Caki2 (cell line): ENCODE data around the gene ISLR2. TPM values are rescaled to one million over a fixed set of nuclear protein-coding genes. Genes with fewer than 3 reads are reported as not detected.
A peak's percentile ranks its signal among the peaks of the same experiment; 100 is the strongest.
"Not testable (repeated sequence)": the region's sequence is repeated elsewhere in the genome, so short reads cannot be mapped to it uniquely, and the experiment has no call there.

Experiments used
- DNase-seq: peaks from one replicate; pipeline ENCODE4 v3.0.0-alpha.2; 2015; ENCODE audit warnings: low read depth
- in situ Hi-C: cut with HindIII; loops from 2 replicates; pipeline ENCODE4 v1.10.0; 2016; ENCODE audit warnings: low sequenced_read_pairs, low pct_unique_long_range_greater_than_20kb, mixed read lengths
- total RNA-seq: library from RNA; depleted of rRNA; stranded (reverse); fragments of >200 nt; shearing (Covaris generic); gene quantifications from 2 replicates; pipeline ENCODE4 v1.2.3, GENCODE V29; 2014; ENCODE audit warnings: low replicate concordance; rRNA removed

The ISLR2 gene
- total RNA-seq = 0.23 and 1.4 TPM in 2 replicates

- no peak for DNase-seq
- in situ Hi-C loops = no loop called here
Observed at GRCh38 chr15:74130155-74130848, at the start of gene ISLR2. TSS of gene ISLR2 (plus strand) at chr15:74130586. CDS start at chr15:74132755, 2,169 bp downstream.

DNA sequence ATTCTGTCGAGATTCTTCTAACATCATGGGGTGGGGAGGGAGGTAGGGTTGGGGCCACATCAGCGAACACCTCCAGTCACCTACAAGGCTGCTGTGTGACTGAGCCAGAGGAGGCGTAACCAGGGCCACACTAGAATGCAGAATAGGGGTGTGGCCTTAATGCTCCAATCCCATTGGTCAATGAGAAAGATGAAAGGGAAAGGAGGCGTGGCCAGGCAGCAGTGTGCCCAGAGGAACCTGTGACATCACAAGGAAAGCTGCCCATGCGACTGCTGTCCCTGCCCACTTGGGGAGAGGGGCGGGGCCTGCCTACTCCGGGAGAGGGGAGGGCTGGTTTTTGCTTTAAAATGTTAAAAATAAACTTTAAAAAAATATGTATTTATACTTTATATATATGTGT is 47.9 kb upstream of the ISLR2 start, which contains the start of gene GOLGA6A:
Gene GOLGA6A (minus strand): TSS at position 101 of the 400 bp plus-strand sequence. CDS start 41 bp downstream, at position 60.
- DNase-seq, in situ Hi-C loops: not testable (repeated sequence)

DNA sequence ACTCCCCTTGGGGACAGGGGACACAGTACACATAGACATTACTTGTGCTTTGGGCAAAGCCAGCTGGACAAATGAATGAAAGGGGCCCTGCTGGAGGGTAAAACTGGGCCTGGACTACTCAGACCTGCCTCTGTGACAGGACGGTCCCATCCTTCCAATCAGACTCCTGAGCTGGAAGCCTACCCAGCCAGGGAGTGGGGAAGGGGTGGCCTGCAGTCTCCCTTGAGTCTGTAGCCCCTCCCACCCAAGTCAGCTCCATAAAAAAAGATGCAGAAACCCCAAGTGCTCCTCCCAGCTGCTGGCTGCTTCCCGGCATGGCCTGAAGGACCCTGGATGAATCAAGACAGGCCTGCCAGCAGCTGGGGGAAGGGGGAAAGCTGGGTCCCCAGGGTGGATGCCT is 35.8 kb upstream of the ISLR2 start:
- in situ Hi-C loops, DNase-seq: not testable (repeated sequence)

DNA sequence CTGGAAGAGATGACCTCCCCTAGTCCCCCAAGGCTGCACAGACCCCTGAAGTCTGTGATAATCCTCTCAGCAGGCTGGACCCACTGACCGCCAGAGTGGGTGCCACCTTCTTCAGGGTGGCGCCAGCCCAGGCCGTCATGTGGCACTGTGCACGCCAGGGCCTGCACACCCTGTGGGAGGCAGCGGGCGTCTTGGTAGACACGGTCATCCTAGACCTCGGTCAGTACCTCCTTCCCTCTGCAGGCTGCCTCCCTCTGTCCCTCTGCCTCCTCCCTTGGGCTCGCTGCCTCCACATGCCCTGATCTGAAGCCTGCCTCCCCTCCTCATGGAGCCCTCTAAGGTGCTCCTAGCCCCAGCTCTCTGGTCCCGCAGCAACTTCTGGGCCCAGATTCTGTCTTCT is 34.8 kb upstream of the ISLR2 start:
- in situ Hi-C loops, DNase-seq: not testable (repeated sequence)

DNA sequence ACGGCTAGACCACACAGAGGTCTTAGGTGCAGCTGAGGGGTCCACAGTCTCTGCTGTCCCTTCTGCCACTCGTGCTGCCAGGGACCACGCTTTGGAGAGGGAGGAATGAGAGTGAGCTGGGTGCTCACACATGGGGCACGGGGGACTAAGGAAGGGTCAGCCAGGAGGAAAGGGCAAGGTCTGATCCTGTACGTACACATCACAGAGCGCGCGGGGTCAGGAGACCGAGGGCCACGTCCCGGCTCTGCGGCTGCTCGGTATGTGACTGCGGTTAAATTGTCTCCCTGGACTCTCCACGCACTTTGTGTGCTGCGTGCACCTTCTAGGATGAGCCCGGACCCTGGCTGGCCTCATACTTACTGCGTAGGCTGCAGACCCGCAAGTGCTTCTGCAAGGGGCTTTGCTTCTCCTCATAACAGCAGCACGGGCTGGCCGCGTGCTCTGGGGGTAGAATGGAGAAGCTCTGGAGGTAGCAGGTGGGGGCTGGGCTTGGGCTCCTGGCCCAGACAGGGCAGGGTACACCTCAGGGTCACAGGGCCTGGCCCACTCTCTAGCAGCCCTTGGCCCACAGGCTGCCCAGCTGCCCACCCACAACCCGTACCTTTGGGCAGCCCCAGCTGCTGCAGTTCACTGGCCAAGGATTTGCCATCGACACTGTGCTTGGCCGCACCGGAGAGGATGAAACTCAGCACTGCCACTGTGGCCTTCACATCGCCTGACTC is 33.5 kb upstream of the ISLR2 start:
- DNase-seq, in situ Hi-C loops: not testable (repeated sequence)

- in situ Hi-C loops = not testable (repeated sequence)
- DNase-seq = peak; percentile 91
Observed at GRCh38 chr15:74099963-74100733, 30.2 kb upstream of the ISLR2 start.

- no peak for DNase-seq
- in situ Hi-C loops = no loop called here
Observed at GRCh38 chr15:74108111-74108510, 22.3 kb upstream of the ISLR2 start.

- in situ Hi-C loops, DNase-seq: not testable (repeated sequence)
Observed at GRCh38 chr15:74108611-74109010, 21.8 kb upstream of the ISLR2 start.

GRCh38 chr15:74109713-74110112 is 20.7 kb upstream of the ISLR2 start:
- in situ Hi-C loops = no loop called here
- DNase-seq = no peak

- no peak for DNase-seq
- in situ Hi-C loops = no loop called here
Observed at GRCh38 chr15:74120426-74120825, 10.0 kb upstream of the ISLR2 start.

GRCh38 chr15:74121039-74121438 is 9.3 kb upstream of the ISLR2 start:
- DNase-seq = no peak
- in situ Hi-C loops = no loop called here

- no peak for DNase-seq
- in situ Hi-C loops = no loop called here
Observed at GRCh38 chr15:74121858-74122257, 8.5 kb upstream of the ISLR2 start.

DNA sequence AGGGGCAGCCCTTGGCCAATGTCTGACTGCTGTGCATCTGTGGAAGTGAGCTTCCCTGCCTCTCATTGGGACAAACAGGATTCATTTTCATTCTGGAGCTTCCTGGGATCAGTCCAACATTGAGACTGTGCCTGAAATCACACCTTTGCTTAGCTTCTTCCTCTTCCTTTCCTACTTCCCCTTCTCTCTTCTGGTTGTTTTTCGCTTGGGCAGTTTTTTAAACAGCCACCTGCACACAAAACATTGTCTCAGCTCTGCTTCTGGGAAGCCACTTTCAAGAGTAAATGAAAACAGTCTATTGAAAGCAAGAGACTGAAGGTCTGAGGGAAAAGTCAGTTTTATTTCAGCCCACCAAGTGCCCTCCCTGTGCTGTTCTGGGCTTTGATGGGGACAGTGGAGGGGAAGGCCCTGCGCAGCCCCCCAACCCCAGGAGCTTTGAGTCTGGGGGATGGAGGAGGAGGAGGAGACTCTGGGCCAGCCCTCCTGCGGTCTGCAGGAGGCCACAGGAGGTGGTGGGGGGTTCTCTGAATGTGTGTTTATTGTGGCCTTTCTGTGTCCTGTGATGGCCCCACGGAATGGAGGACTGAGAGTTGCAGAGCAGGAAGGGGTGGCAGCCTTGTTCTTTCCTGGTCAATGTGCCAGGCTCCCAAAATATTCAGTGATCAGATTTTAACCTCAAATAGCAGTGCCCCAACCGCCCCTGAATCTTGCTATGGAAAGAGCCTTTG is 7.8 kb upstream of the ISLR2 start:
- in situ Hi-C loops = no loop called here
- no peak for DNase-seq

DNA sequence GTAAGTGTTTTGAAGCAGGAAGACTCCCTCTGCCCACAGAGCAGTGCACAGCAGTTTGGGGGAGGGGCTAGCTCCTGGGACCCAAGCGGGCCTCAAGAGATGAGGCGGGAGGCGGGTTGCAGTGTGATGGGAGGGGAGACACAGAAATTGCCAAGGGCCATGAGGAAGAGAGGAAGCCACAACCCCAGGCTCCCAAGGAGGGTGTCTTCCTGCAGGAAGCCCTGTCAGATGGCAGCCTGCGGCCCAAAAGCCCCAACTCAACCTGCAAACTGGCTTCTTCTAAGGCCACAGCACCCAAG is 7.3 kb upstream of the ISLR2 start:
- in situ Hi-C loops = no loop called here
- no peak for DNase-seq

DNA sequence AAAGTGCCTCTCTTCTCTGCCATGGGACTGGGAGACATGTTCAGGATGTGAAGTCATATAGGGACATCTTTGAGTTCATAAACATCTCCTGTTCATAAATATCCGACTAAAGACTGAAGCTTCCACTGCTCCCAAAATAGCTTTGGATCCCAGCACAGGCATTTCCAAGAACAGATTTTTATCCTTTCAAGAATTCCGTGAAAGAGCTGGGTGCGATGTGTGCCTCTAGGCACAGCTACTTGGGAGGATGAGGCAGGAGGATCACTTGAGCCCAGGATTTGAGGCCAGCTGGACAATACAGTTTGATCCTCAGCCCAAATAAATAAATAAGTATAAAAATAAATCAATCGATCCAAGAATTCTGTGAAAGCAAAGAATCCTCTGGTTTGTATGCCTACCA is 6.7 kb upstream of the ISLR2 start:
- in situ Hi-C loops = no loop called here
- DNase-seq = no peak

DNA sequence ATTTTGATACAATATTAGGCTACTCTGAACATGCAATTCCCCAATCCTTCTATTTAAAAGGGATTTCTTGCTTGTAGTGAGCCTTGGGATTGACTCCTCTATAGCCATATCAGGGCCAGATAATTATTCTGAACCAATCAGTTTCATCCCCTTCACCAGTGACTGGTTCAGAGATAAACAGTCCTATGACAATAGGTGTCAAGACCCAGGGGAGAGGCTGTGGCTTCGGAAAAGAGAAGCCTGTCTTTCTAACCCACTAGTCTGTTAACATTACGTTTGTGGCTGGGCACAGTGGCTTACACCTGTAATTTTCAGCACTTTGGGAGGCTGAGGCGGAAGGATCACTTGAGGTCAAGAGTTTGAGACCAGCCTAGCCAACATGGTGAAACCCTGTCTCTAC is 6.2 kb upstream of the ISLR2 start:
- no peak for DNase-seq
- in situ Hi-C loops = no loop called here

- in situ Hi-C loops = no loop called here
- no peak for DNase-seq
Observed at GRCh38 chr15:74124759-74125158, 5.6 kb upstream of the ISLR2 start.

DNA sequence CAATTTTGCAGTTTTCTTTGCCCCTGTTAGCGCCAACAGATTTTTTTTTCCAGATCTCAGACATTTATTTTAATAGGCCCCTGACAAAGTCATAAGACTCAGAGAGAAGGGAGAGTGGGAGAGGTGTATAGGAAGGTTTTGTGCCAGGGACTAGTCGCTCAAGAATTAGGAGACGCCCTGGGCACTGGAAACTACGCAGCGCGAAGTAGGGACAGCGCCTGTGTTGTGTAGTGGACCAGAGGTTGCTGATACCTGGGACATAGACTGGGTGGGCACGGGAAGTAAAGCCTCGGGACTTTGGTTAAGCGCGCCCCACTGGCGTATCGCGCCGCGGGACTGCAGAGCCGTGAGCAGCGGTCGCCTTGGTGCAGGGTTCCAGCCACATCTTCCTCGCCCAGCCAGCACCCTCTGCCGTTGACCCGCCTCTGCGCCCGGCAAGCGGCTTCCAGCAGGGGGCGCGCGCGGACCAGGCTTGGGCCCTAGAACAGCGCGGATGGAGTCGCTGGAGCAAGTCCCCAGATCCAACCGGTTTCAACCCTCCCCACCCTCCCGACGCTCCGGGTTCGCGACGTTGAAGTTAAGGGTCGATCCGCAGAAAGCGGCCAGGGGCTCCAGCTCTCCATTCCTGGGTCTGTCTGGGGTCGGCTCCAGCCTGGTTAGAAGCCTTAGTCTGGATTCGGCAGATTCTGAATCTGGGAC is 3.0 kb upstream of the ISLR2 start:
- DNase-seq = peak; percentile 78
- in situ Hi-C loops = no loop called here
